MV-4-11 (cell line): ENCODE data around the gene LRRTM3.

Source experiments
- DNase-seq: peaks from one replicate; lab custom pipeline; 2025; lab: John Stamatoyannopoulos, UW

The LRRTM3 gene

GRCh38 chr10:67127441-67127840 is 201.6 kb downstream of the LRRTM3 start:
- DNase-seq: no peak

- no peak for DNase-seq
Measured at GRCh38 chr10:67140641-67141040, 214.8 kb downstream of the LRRTM3 start.

- no peak for DNase-seq
Measured at GRCh38 chr10:67141300-67141699, 215.5 kb downstream of the LRRTM3 start.

- no peak for DNase-seq
Measured at GRCh38 chr10:67144530-67144929, 218.7 kb downstream of the LRRTM3 start.
